Progenitor cell of endocrine pancreas (in vitro differentiated cells): ENCODE results near the gene NAV2. TPM values are rescaled to one million over a fixed set of nuclear protein-coding genes. Genes with fewer than 3 reads are reported as not detected.
A peak's percentile ranks its signal among the peaks of the same experiment; 100 is the strongest.

Experiments used
- DNase-seq: peaks from one replicate; pipeline ENCODE4 v3.0.0; 2021; ENCODE audit warnings: low spot score; ENCODE audit not compliant: unreplicated experiment
- H3K27ac Mint-ChIP-seq: 2 replicates; pipeline ENCODE4 v1.8.0; 2021; ENCODE audit warnings: mild to moderate bottlenecking, moderate library complexity, mixed read lengths
- H3K27me3 Mint-ChIP-seq: 2 replicates; pipeline ENCODE4 v1.8.0; 2021; ENCODE audit warnings: mixed read lengths
- H3K36me3 Mint-ChIP-seq: 2 replicates; pipeline ENCODE4 v1.8.0; 2022; ENCODE audit warnings: mixed read lengths; ENCODE audit not compliant: insufficient read depth
- H3K4me1 Mint-ChIP-seq: 2 replicates; pipeline ENCODE4 v1.8.0; 2021; ENCODE audit warnings: low read depth, mixed read lengths
- H3K4me3 Mint-ChIP-seq: 2 replicates; pipeline ENCODE4 v1.8.0; 2021; ENCODE audit warnings: low read depth, mild to moderate bottlenecking, moderate library complexity, mixed read lengths
- H3K9me3 Mint-ChIP-seq: 2 replicates; pipeline ENCODE4 v1.8.0; 2021; ENCODE audit warnings: low read depth, mixed read lengths
- total RNA-seq: library from RNA; stranded (reverse); gene quantifications from 2 replicates; pipeline ENCODE4 v1.2.1, GENCODE V29; 2021
- TF ChIP-seq, protein P1 (sequence below): fragments of 200-600 bp; sonication (generic); IDR thresholded peaks from one replicate; pipeline ENCODE4 v1.5.0; 2021; ENCODE audit warnings: antibody characterized with exemption, mild to moderate bottlenecking; ENCODE audit not compliant: unreplicated experiment

The NAV2 gene
- total RNA-seq, 1 donor from 2014 or later = 88.3 TPM

DNA sequence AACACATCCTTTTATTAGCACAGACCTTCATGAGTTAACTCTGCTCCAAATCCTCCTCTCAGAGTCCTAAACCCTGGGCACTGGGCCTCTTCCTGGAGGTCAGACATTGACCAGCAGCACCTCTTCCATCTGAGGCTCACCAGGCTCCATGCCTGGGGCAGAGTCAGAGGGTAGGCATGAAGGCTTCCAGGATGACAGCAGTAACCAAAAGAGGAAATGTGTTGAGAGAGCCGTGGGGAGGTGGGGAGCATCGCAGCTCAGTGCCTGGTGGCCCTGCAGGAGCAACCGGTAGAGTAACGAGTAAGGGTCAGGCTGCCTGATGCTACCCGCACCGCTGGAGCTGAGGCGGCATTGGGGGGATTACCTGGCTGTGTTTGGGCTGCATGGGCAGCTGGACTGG, 9.4 kb upstream of the NAV2 start:
- Mint-ChIP-seq H3K27me3 (peaks cover 25% of the 10 kb centered on the region), H3K9me3 (no peaks in the 10 kb centered on the region), H3K4me1 (no peaks in the 10 kb centered on the region), H3K36me3 (no peaks in the 10 kb centered on the region), H3K4me3 (no peak overlapping the region), H3K27ac (no peak overlapping the region)
- TF ChIP-seq, protein P1, sequence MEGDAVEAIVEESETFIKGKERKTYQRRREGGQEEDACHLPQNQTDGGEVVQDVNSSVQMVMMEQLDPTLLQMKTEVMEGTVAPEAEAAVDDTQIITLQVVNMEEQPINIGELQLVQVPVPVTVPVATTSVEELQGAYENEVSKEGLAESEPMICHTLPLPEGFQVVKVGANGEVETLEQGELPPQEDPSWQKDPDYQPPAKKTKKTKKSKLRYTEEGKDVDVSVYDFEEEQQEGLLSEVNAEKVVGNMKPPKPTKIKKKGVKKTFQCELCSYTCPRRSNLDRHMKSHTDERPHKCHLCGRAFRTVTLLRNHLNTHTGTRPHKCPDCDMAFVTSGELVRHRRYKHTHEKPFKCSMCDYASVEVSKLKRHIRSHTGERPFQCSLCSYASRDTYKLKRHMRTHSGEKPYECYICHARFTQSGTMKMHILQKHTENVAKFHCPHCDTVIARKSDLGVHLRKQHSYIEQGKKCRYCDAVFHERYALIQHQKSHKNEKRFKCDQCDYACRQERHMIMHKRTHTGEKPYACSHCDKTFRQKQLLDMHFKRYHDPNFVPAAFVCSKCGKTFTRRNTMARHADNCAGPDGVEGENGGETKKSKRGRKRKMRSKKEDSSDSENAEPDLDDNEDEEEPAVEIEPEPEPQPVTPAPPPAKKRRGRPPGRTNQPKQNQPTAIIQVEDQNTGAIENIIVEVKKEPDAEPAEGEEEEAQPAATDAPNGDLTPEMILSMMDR = no peak
- DNase-seq = no peak

DNA sequence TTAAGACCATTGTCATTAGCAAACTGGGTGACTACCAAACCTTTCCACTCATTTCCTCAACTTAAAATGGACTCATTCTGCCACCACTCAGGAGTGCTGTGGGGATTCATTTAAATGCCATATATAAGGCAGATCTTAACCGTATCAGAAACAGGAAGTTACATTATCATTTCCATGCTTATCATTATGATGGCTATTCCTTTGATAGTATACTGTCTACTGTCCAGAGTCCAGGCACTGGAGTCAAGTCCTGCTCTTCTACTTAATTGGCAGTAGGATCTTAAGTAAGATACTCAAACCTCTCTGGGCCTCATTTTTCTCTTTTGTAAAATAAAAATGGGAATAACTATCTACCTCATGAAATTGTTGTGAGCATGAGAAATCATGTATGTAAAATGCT, 8.4 kb upstream of the NAV2 start:
- no peaks in the 10 kb centered on the region for H3K9me3 Mint-ChIP-seq
- peaks cover 22% of the 10 kb centered on the region for H3K27me3 Mint-ChIP-seq
- H3K4me1 Mint-ChIP-seq = no peaks in the 10 kb centered on the region
- no peak for DNase-seq
- no peak overlapping the region for H3K4me3 Mint-ChIP-seq
- TF ChIP-seq, protein P1 = no peak
- no peak overlapping the region for H3K27ac Mint-ChIP-seq
- H3K36me3 Mint-ChIP-seq = no peaks in the 10 kb centered on the region

DNA sequence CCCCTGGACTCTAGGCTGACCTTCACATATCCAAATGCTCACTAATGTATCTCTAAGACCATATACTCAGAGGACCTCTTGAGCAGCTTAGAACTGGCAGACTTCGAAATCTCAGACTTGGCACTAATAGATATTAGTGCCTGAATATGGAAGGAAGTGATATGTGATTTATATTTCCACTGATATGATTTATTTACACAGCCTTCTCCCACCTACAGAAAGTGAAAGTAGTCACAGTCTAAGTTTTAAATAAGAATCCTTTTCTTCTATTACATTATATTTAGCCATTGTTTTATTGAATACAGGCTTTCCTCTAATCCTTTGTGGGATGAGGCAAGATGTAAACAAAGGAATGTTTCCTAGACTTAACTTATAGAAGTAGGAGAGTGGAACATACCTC, 6.7 kb upstream of the NAV2 start:
- H3K27ac Mint-ChIP-seq = no peak overlapping the region
- no peaks in the 10 kb centered on the region for H3K36me3 Mint-ChIP-seq
- peaks cover 22% of the 10 kb centered on the region for H3K27me3 Mint-ChIP-seq
- TF ChIP-seq, protein P1 = no peak
- H3K4me3 Mint-ChIP-seq = no peak overlapping the region
- no peak for DNase-seq
- no peaks in the 10 kb centered on the region for H3K9me3 Mint-ChIP-seq
- H3K4me1 Mint-ChIP-seq = no peaks in the 10 kb centered on the region

DNA sequence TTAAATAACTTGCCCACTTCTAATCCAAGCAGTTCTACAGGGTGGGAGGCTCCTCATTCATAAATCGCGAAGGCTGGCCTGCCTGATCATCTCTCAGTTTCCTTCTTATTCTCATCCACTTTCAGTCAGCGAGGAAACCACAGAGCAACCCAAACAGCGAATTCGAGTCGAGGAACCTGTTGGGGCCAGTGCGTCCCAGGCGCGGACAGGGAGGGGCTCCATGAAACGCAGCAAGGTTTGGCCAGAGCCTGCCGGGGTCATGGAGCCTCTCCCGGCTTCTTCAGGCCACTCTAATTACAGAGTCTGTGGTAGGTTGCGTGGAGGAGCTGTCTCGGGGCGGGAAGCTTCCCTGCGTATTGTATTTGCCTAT, 741 bp upstream of the NAV2 start:
- TF ChIP-seq, protein P1 = no peak
- Mint-ChIP-seq H3K27me3 (peaks cover 53% of the 10 kb centered on the region), H3K9me3 (no peaks in the 10 kb centered on the region), H3K4me3 (peak overlapping the region; percentile 88), H3K27ac (peak overlapping the region; percentile 98), H3K36me3 (no peaks in the 10 kb centered on the region), H3K4me1 (peaks cover 28% of the 10 kb centered on the region)
- DNase-seq = no peak

DNA sequence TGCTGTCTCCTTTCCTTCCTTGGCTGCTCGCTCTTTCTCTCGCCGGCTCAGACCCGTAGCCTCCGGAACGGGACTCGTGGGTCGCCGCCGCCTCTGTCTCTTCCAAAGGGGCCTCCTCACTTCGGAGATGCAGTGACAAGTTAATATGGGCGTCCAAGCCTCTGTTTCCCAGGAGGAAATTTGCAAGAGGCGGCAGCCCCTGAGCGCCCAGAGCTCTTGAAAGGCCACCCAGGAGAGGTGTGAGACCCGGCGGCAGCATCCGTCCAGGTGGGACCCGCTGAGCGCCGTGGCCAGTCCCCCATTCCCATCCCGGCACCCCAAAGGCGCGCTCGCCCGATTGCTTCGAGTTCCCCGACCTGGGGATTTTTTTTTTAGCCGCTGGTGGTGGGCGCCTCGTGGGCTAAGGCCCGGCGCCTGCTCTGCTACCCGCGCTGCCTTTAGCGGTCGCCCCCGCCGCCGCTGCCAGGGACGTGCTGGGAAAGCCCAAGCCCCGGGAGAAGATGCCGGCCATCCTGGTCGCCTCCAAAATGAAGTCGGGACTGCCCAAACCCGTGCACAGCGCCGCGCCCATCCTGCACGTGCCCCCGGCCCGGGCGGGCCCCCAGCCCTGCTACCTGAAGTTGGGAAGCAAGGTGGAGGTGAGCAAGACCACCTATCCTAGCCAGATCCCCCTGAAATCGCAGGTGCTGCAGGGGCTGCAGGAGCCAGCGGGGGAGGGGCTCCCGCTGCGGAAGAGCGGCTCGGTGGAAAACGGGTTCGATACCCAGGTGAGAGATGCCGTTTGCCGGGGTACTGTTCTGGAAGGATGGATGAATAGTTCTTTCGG, 772 bp downstream of the NAV2 start:
- TF ChIP-seq, protein P1 = no peak
- Mint-ChIP-seq H3K27me3 (peaks cover 61% of the 10 kb centered on the region), H3K9me3 (no peaks in the 10 kb centered on the region), H3K4me1 (peaks cover 29% of the 10 kb centered on the region), H3K36me3 (no peaks in the 10 kb centered on the region), H3K27ac (peak overlapping the region; percentile 62), H3K4me3 (peak overlapping the region; percentile 78)
- no peak for DNase-seq
